Measurements from ENCODE around the gene HMOX2.

The HMOX2 gene

GRCh38 chr16:4534151-4534790 lies 58.1 kb downstream of the HMOX2 start:
- no peak for TF ChIP-seq CTCF (IDR thresholded peaks at IDR 0.05)
- peaks cover 0 to 26% (median 14%) of the 10 kb centered on the region in 4 donors for H3K4me1 ChIP-seq
- peaks cover 0 to 17% (median 0%) of the 10 kb centered on the region in 3 donors for H3K36me3 ChIP-seq
- no peaks in the 10 kb centered on the region for H3K27me3 ChIP-seq
- no peaks in the 10 kb centered on the region for H3K9me3 ChIP-seq
- intact Hi-C loops (cut with DNase I; ENCODE audit: low total_unique reads): no loop called here
- no peak overlapping the region for H3K4me3 ChIP-seq
- no peak overlapping the region for H3K27ac ChIP-seq
- no peak for DNase-seq

- H3K27ac ChIP-seq: peak overlapping the region; percentile 40 to 79
- H3K4me3 ChIP-seq: no peak overlapping the region
- peaks cover 0 to 24% (median 14%) of the 10 kb centered on the region in 4 donors for H3K4me1 ChIP-seq
- H3K27me3 ChIP-seq: no peaks in the 10 kb centered on the region
- no peak for DNase-seq
- intact Hi-C loops (cut with DNase I; ENCODE audit: low total_unique reads): no loop called here
- no peaks in the 10 kb centered on the region for H3K9me3 ChIP-seq
- no peak for TF ChIP-seq CTCF (IDR thresholded peaks at IDR 0.05)
- H3K36me3 ChIP-seq: peaks cover 0 to 17% (median 0%) of the 10 kb centered on the region in 3 donors
These were observed 59.5 kb downstream of the HMOX2 start for GRCh38 chr16:4535627-4536108.

- Histone ChIP-seq H3K4me1 (peaks cover 0 to 24% (median 14%) of the 10 kb centered on the region in 4 donors), H3K4me3 (no peak overlapping the region), H3K9me3 (no peaks in the 10 kb centered on the region), H3K36me3 (peaks cover 0 to 17% (median 0%) of the 10 kb centered on the region in 3 donors), H3K27ac (peak overlapping the region; percentile 79 to 85), H3K27me3 (no peaks in the 10 kb centered on the region)
- intact Hi-C loops (cut with DNase I; ENCODE audit: low total_unique reads): no loop called here
- peak in 1 of 2 donors; percentile 74 for DNase-seq
- TF ChIP-seq CTCF (IDR thresholded peaks at IDR 0.05): no peak
These were observed 60.4 kb downstream of the HMOX2 start for GRCh38 chr16:4536391-4537106.

GRCh38 chr16:4537376-4538343 lies 61.5 kb downstream of the HMOX2 start:
- peaks cover 0 to 24% (median 14%) of the 10 kb centered on the region in 4 donors for H3K4me1 ChIP-seq
- intact Hi-C loops (cut with DNase I; ENCODE audit: low total_unique reads): no loop called here
- peak overlapping the region; percentile 79 to 85 for H3K27ac ChIP-seq
- H3K36me3 ChIP-seq: peaks cover 0 to 8% (median 0%) of the 10 kb centered on the region in 3 donors
- H3K4me3 ChIP-seq: peak overlapping the region; percentile 72 to 83
- H3K9me3 ChIP-seq: no peaks in the 10 kb centered on the region
- DNase-seq: peak in 1 of 2 donors; percentile 72
- no peaks in the 10 kb centered on the region for H3K27me3 ChIP-seq
- TF ChIP-seq CTCF (IDR thresholded peaks at IDR 0.05): no peak

Measured in tibial artery (tissue), 4 donors.